ENCODE measurements around the gene SPC25. TPM values are rescaled to one million over a fixed set of nuclear protein-coding genes. Genes with fewer than 3 reads are reported as not detected.

Gene SPC25
- total RNA-seq, 4 donors from 2014 or later = 1.1 to 6.6 TPM; not detected in 2

- peaks cover 0 to 43% (median 0%) of the 10 kb centered on the region in 3 donors for H3K36me3 ChIP-seq
Measured at GRCh38 chr2:168830958-168831357, 59.3 kb downstream of the SPC25 start.

GRCh38 chr2:168825126-168825525 lies 65.1 kb downstream of the SPC25 start:
- no peak for DNase-seq
- Histone ChIP-seq H3K27me3 (no peaks in the 10 kb centered on the region), H3K4me1 (no peaks in the 10 kb centered on the region), H3K27ac (no peak overlapping the region), H3K9me3 (no peaks in the 10 kb centered on the region), H3K36me3 (peaks cover 0 to 15% (median 0%) of the 10 kb centered on the region in 3 donors), H3K4me3 (no peak overlapping the region)
- no peak for TF ChIP-seq CTCF (IDR thresholded peaks at IDR 0.05)

More at GRCh38 chr2:168830958-168831357, 59.3 kb downstream of the SPC25 start:
- H3K27me3 ChIP-seq = no peaks in the 10 kb centered on the region
- no peaks in the 10 kb centered on the region for H3K9me3 ChIP-seq
- H3K27ac ChIP-seq = no peak overlapping the region
- H3K4me3 ChIP-seq = no peak overlapping the region
- H3K4me1 ChIP-seq = no peaks in the 10 kb centered on the region
- TF ChIP-seq POLR2A (IDR thresholded peaks at IDR 0.05) = no peak
- TF ChIP-seq CTCF (IDR thresholded peaks at IDR 0.05) = no peak
- no peak for DNase-seq

GRCh38 chr2:168821992-168822391 lies 68.2 kb downstream of the SPC25 start:
- Histone ChIP-seq H3K36me3 (peaks cover 0 to 14% (median 0%) of the 10 kb centered on the region in 3 donors), H3K27me3 (no peaks in the 10 kb centered on the region), H3K4me1 (no peaks in the 10 kb centered on the region), H3K27ac (no peak overlapping the region), H3K4me3 (no peak overlapping the region), H3K9me3 (no peaks in the 10 kb centered on the region)
- no peak for DNase-seq
- TF ChIP-seq POLR2A (IDR thresholded peaks at IDR 0.05) (no peak), CTCF (IDR thresholded peaks at IDR 0.05) (no peak)

- Histone ChIP-seq H3K4me3 (no peak overlapping the region), H3K36me3 (peaks cover 0 to 14% (median 0%) of the 10 kb centered on the region in 3 donors), H3K4me1 (no peaks in the 10 kb centered on the region), H3K9me3 (no peaks in the 10 kb centered on the region), H3K27ac (no peak overlapping the region), H3K27me3 (no peaks in the 10 kb centered on the region)
- no peak for DNase-seq
- no peak for TF ChIP-seq CTCF (IDR thresholded peaks at IDR 0.05)
- no peak for TF ChIP-seq POLR2A (IDR thresholded peaks at IDR 0.05)
Measured at GRCh38 chr2:168821577-168821976, 68.7 kb downstream of the SPC25 start.

Other genes with a start within 250 kb of the SPC25 start
- 100 to 1,000 TPM in 1 of 4 donors, 10 to 100 TPM in 3; 67.4 to 152 (median 87.7) TPM for gene NOSTRIN, start 87.8 kb downstream of the SPC25 start, total RNA-seq
- not detected for gene G6PC2, start 10.9 kb upstream of the SPC25 start, total RNA-seq
- gene ABCB11, start 140.9 kb upstream of the SPC25 start, total RNA-seq = under 1 TPM in 2 of 4 donors, not detected in 2; 0.18 to 0.54 TPM
- gene DHRS9, start 179.1 kb upstream of the SPC25 start, total RNA-seq = 10 to 100 TPM in 1 of 4 donors, 1 to 10 TPM in 3; 5.7 to 10.2 (median 6.6) TPM

Measured in Peyer's patch (tissue), 4 donors.